ENCODE results near the gene MTAP. TPM values are rescaled to one million over a fixed set of nuclear protein-coding genes. Genes with fewer than 3 reads are reported as not detected.

Gene MTAP
- total RNA-seq, 1 donor from 2014 or later = 43.2 TPM

DNA sequence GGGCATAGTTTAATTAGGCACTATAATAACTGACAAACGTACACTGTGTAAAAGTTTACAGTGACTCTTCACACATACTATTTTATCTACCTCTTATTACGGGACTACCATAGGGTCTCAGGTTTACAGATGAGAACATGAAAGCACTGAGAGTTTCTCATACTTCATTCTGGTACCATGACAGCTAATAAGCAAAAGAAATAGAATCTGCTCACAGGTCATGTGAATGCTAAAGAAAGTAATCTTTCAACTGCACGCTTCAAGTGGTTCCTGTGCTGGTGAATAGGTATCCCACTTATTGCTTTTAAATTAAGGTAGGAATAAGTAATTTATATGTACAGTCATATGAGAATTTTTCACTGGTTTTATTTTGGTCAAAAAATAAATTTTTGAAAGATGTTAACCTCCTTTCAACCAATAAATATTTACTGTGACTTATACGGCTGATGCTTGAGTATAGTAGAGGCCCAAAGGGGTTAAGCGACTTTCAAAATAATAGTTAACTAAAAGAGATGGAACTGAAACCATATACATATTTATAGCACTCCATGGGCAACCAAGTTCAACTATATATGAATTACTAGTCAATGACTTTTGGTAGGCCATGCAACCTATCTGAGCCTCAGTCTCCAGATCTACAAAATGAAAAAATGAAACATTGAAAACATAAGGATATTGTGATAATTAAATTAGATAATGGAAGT, 183.7 kb downstream of the MTAP start:
- Mint-ChIP-seq H3K27ac (no peak overlapping the region), H3K9me3 (no peaks in the 10 kb centered on the region), H3K4me3 (no peak overlapping the region), H3K36me3 (ENCODE audit: low read depth) (no peaks in the 10 kb centered on the region), H3K27me3 (peaks cover 49% of the 10 kb centered on the region), H3K4me1 (peaks cover 4% of the 10 kb centered on the region)
- TF ChIP-seq, protein P1, sequence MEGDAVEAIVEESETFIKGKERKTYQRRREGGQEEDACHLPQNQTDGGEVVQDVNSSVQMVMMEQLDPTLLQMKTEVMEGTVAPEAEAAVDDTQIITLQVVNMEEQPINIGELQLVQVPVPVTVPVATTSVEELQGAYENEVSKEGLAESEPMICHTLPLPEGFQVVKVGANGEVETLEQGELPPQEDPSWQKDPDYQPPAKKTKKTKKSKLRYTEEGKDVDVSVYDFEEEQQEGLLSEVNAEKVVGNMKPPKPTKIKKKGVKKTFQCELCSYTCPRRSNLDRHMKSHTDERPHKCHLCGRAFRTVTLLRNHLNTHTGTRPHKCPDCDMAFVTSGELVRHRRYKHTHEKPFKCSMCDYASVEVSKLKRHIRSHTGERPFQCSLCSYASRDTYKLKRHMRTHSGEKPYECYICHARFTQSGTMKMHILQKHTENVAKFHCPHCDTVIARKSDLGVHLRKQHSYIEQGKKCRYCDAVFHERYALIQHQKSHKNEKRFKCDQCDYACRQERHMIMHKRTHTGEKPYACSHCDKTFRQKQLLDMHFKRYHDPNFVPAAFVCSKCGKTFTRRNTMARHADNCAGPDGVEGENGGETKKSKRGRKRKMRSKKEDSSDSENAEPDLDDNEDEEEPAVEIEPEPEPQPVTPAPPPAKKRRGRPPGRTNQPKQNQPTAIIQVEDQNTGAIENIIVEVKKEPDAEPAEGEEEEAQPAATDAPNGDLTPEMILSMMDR (IDR thresholded peaks at IDR 0.05) = no peak
- ATAC-seq (ENCODE audit: low read depth) (no peak), DNase-seq (no peak)
- intact Hi-C loops (cut with micrococcal nuclease) = no loop called here
- ChIA-PET POLR2A (no interaction called here), CTCF (interaction anchor here (1.0 to 1.8 kb wide), 2 partner anchors 22 to 467 kb away, joined by 3 to 10 read pairs; partner anchors contain the start of gene CDKN2B)

Other genes starting within 250 kb of the MTAP start
- gene CDKN2A, start 191.8 kb downstream of the MTAP start, total RNA-seq = 6.7 and 8.5 TPM in 2 replicates
- 1.3 and 1.4 TPM in 2 replicates for gene CDKN2B-AS1, start 192.2 kb downstream of the MTAP start, total RNA-seq
- 0.32 and 0.38 TPM in 2 replicates for gene CDKN2B, start 206.7 kb downstream of the MTAP start, total RNA-seq